Osteocyte (in vitro differentiated cells): ENCODE measurements around the gene DERA. TPM values are rescaled to one million over a fixed set of nuclear protein-coding genes. Genes with fewer than 3 reads are reported as not detected.
"Not testable (repeated sequence)": the region's sequence is repeated elsewhere in the genome, so short reads cannot be mapped to it uniquely, and the experiment has no call there.

Source experiments
- DNase-seq: peaks from one replicate; pipeline ENCODE4 v3.0.0; 2021; ENCODE audit warnings: mixed read lengths; ENCODE audit not compliant: unreplicated experiment; ENCODE audit errors: extremely low spot score
- H3K27ac Mint-ChIP-seq: one replicate; pipeline ENCODE4 v1.8.0; 2021; ENCODE audit warnings: mild to moderate bottlenecking, mixed read lengths; ENCODE audit not compliant: unreplicated experiment
- H3K27me3 Mint-ChIP-seq: one replicate; pipeline ENCODE4 v1.8.0; 2021; ENCODE audit warnings: mixed read lengths; ENCODE audit not compliant: unreplicated experiment
- H3K36me3 Mint-ChIP-seq: one replicate; pipeline ENCODE4 v1.8.0; 2021; ENCODE audit warnings: mixed read lengths; ENCODE audit not compliant: unreplicated experiment
- H3K4me1 Mint-ChIP-seq: one replicate; pipeline ENCODE4 v1.8.0; 2021; ENCODE audit warnings: mixed read lengths; ENCODE audit not compliant: unreplicated experiment
- H3K4me3 Mint-ChIP-seq: one replicate; pipeline ENCODE4 v1.8.0; 2021; ENCODE audit warnings: mild to moderate bottlenecking, moderate library complexity, mixed read lengths; ENCODE audit not compliant: unreplicated experiment
- H3K9me3 Mint-ChIP-seq: one replicate; pipeline ENCODE4 v1.8.0; 2021; ENCODE audit warnings: mixed read lengths; ENCODE audit not compliant: unreplicated experiment
- CTCF ChIP-seq: fragments of 200-600 bp; sonication (generic); IDR thresholded peaks from 2 replicates; pipeline ENCODE4 v1.5.0; 2021; ENCODE audit warnings: antibody characterized with exemption, mild to moderate bottlenecking, moderate library complexity
- total RNA-seq: library from RNA; stranded (reverse); gene quantifications from 2 replicates; pipeline ENCODE4 v1.2.1, GENCODE V29; 2021

The DERA gene
- total RNA-seq, 1 donor from 2014 or later = 29.8 TPM

DNA sequence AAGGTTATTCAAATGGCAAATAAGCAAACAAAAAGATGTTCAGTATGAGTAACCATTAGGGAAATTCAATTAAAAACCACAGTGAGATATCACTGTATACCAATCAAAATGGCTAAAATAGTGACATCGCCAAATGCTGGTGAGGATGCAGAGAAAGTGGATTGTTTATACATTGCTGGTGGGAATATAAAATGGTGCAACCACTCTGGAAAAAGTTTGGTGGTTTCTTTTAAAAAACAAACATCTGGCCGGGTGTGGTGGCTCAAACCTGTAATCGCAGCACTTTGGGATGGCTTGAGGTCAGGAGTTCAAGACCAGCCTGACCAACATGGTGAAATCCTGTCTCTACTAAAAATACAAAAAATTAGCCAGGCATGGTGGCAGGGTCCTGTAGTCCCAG, 42.9 kb upstream of the DERA start:
- TF ChIP-seq CTCF = no peak
- H3K4me1 Mint-ChIP-seq = no peaks in the 10 kb centered on the region
- H3K36me3 Mint-ChIP-seq = no peaks in the 10 kb centered on the region
- no peak overlapping the region for H3K4me3 Mint-ChIP-seq
- no peaks in the 10 kb centered on the region for H3K9me3 Mint-ChIP-seq
- DNase-seq = no peak
- no peak overlapping the region for H3K27ac Mint-ChIP-seq
- no peaks in the 10 kb centered on the region for H3K27me3 Mint-ChIP-seq

GRCh38 chr12:15873556-15873955, 37.6 kb upstream of the DERA start:
- Mint-ChIP-seq H3K4me1 (no peaks in the 10 kb centered on the region), H3K4me3 (no peak overlapping the region), H3K27ac (no peak overlapping the region), H3K9me3 (no peaks in the 10 kb centered on the region), H3K27me3 (no peaks in the 10 kb centered on the region), H3K36me3 (no peaks in the 10 kb centered on the region)
- no peak for TF ChIP-seq CTCF
- DNase-seq = no peak

DNA sequence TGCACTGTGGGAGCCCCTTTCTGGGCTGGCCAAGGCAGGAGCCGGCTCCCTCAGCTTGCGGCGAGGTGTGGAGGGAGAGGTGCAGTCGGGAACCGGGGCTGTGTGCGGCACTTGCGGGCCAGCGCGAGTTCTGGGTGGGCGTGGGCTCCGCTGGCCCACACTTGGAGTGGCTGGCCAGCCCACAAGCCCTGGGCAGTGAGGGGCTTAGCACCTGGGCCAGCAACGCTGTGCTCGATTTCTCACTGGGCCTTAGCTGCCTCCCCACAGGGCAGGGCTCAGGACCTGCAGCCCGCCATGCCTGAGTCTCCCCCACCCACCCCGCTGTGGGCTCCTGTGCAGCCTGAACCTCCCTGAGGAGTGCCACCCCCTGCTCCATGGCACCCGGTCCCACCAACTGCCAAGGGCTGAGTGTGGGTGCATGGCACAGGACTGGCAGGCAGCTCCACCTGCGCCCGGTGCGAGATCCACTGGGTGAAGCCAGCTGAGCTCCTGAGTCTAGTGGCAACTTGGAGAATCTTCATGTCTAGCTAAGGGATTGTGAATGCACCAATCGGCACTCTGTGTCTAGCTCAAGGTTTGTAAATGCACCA, 36.5 kb upstream of the DERA start:
- H3K27me3 Mint-ChIP-seq, H3K36me3 Mint-ChIP-seq, H3K4me3 Mint-ChIP-seq, DNase-seq, H3K27ac Mint-ChIP-seq, H3K9me3 Mint-ChIP-seq, H3K4me1 Mint-ChIP-seq: not testable (repeated sequence)

GRCh38 chr12:15875863-15876262, 35.3 kb upstream of the DERA start:
- DNase-seq = no peak
- Mint-ChIP-seq H3K36me3 (no peaks in the 10 kb centered on the region), H3K9me3 (no peaks in the 10 kb centered on the region), H3K27ac (no peak overlapping the region), H3K4me3 (no peak overlapping the region), H3K27me3 (no peaks in the 10 kb centered on the region), H3K4me1 (peaks cover 3% of the 10 kb centered on the region)
- no peak for TF ChIP-seq CTCF

- no peak for DNase-seq
- no peaks in the 10 kb centered on the region for H3K27me3 Mint-ChIP-seq
- TF ChIP-seq CTCF = no peak
- no peaks in the 10 kb centered on the region for H3K36me3 Mint-ChIP-seq
- H3K27ac Mint-ChIP-seq = no peak overlapping the region
- no peak overlapping the region for H3K4me3 Mint-ChIP-seq
- H3K9me3 Mint-ChIP-seq = no peaks in the 10 kb centered on the region
- H3K4me1 Mint-ChIP-seq = peaks cover 23% of the 10 kb centered on the region
These were observed 31.7 kb upstream of the DERA start for GRCh38 chr12:15879413-15879812.

DNA sequence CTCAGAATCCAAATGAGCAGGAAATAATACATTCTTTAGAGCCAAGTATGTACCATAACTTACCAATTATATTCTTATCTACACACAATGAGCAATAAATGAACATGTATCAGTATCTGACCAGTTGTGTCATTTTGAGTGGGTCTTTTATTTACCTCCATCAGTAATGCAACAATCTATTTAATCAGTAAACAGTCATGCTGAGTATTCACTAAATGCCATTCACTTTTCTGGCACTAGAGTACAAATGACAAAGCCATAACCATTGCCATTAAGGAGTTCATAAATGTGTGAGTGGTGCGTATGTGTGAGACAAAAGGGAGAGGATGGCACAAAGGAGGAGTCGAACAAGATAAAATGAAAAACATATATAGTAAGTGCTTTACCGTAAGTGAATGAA, 30.4 kb upstream of the DERA start:
- Mint-ChIP-seq H3K4me3 (no peak overlapping the region), H3K4me1 (peaks cover 36% of the 10 kb centered on the region), H3K36me3 (no peaks in the 10 kb centered on the region), H3K27ac (peak overlapping the region; percentile 8), H3K27me3 (no peaks in the 10 kb centered on the region), H3K9me3 (no peaks in the 10 kb centered on the region)
- no peak for TF ChIP-seq CTCF
- no peak for DNase-seq
